ENCODE measurements around the gene SH3PXD2A.
"Not testable (repeated sequence)": the region's sequence is repeated elsewhere in the genome, so short reads cannot be mapped to it uniquely, and the experiment has no call there.

GRCh38 chr10:103632871-103633270 is 222.5 kb downstream of the SH3PXD2A start:
- TF ChIP-seq CTCF, POLR2A (IDR thresholded peaks at IDR 0.05): not testable (repeated sequence)

All from adrenal gland (tissue), 5 donors.